ENCODE results near the gene EPYC. TPM values are rescaled to one million over a fixed set of nuclear protein-coding genes. Genes with fewer than 3 reads are reported as not detected.

The EPYC gene
- total RNA-seq, 4 donors from 2014 or later = not detected

DNA sequence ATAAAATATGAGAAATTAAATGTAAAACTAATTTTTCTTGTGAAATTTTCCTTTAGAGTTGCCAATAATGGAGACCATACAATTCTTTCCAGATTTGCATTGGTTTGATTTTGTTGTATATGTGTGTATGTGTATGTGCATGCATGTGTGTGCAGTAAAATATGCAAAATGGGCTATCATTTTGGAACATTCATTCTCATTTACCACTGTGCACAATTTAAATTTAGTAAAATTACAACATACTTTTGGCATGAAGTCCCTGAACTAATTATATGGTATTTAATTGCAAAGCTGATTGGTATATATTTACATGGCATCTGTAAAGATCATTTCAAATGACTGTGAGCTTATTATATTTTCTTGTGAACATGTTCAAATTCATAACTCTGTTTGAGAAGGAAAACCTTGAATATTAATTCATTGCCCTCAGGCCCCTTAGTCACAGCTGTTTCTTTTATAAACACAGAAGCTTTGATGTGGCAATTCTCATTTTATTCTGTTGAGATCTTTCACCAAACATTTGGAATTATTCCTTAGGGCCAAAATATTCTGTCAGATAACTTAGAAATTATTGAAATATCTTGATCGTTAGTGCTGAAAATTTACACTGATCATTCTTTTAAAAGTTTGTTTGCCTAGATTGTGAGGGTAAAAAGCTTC lies 35.5 kb upstream of the EPYC start:
- H3K36me3 ChIP-seq = no peaks in the 10 kb centered on the region
- WGBS, 2 donors (ENCODE audit: low coverage in 1 of 2) = 32 to 38% methylated on average over 1 of the region's 1 CpG
- H3K4me1 ChIP-seq = peaks cover 0 to 14% (median 2%) of the 10 kb centered on the region in 3 donors
- no peak overlapping the region for H3K4me3 ChIP-seq
- H3K27ac ChIP-seq = no peak overlapping the region
- TF ChIP-seq POLR2AphosphoS5 (IDR thresholded peaks at IDR 0.05) = no peak
- no peak for TF ChIP-seq EP300 (IDR thresholded peaks at IDR 0.05)
- TF ChIP-seq, protein P1, sequence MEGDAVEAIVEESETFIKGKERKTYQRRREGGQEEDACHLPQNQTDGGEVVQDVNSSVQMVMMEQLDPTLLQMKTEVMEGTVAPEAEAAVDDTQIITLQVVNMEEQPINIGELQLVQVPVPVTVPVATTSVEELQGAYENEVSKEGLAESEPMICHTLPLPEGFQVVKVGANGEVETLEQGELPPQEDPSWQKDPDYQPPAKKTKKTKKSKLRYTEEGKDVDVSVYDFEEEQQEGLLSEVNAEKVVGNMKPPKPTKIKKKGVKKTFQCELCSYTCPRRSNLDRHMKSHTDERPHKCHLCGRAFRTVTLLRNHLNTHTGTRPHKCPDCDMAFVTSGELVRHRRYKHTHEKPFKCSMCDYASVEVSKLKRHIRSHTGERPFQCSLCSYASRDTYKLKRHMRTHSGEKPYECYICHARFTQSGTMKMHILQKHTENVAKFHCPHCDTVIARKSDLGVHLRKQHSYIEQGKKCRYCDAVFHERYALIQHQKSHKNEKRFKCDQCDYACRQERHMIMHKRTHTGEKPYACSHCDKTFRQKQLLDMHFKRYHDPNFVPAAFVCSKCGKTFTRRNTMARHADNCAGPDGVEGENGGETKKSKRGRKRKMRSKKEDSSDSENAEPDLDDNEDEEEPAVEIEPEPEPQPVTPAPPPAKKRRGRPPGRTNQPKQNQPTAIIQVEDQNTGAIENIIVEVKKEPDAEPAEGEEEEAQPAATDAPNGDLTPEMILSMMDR (IDR thresholded peaks at IDR 0.05) = no peak
- TF ChIP-seq POLR2A (IDR thresholded peaks at IDR 0.05) = no peak
- no peak for ATAC-seq
- no peaks in the 10 kb centered on the region for H3K27me3 ChIP-seq
- H3K9me3 ChIP-seq = no peaks in the 10 kb centered on the region

DNA sequence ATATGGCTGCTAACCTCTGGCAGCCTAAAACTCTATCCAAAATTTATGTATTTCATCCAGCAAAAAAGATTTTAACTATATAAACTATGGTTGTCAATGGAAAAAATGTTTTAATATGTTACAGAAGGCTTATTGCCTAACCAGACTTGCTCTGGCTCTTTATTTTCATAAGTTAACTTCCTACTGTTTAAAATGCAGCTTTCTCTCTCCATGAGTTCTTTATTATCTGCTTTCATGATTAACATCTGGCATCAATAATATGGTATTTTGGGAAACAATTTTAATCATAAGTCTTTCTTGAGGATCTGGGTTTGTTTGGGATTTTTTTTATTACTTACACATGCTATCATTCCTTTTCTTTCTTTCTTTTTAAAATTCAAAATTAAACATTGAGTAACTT lies 32.5 kb upstream of the EPYC start:
- H3K4me1 ChIP-seq = peaks cover 0 to 10% (median 0%) of the 10 kb centered on the region in 3 donors
- H3K27ac ChIP-seq = no peak overlapping the region
- ATAC-seq = no peak
- H3K4me3 ChIP-seq = no peak overlapping the region
- H3K9me3 ChIP-seq = no peaks in the 10 kb centered on the region
- H3K27me3 ChIP-seq = no peaks in the 10 kb centered on the region
- H3K36me3 ChIP-seq = no peaks in the 10 kb centered on the region
- TF ChIP-seq POLR2AphosphoS5 (IDR thresholded peaks at IDR 0.05) = no peak
- no peak for TF ChIP-seq EP300 (IDR thresholded peaks at IDR 0.05)

DNA sequence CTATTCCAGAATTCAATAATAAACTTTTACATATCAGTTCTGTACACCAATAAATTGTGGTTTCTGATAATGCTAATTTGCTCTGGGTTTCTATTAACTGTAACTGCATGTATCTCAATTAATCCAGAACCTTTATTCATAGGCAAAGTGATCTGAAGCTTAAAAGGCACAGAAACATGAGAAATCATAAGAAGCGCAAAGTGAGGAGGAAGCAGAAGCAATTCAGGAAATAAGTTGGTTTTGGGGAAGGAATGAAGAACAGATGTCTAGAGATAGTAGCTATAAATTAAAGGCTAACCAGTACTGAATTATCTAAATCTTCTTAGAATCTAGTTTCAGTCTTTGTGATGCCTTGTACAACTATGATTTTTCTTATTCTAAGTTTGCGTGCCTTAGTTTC lies 28.5 kb upstream of the EPYC start:
- no peaks in the 10 kb centered on the region for H3K27me3 ChIP-seq
- H3K27ac ChIP-seq = no peak overlapping the region
- H3K9me3 ChIP-seq = no peaks in the 10 kb centered on the region
- no peak for TF ChIP-seq EP300 (IDR thresholded peaks at IDR 0.05)
- TF ChIP-seq, protein P1 (IDR thresholded peaks at IDR 0.05) = no peak
- no peak for TF ChIP-seq POLR2A (IDR thresholded peaks at IDR 0.05)
- TF ChIP-seq POLR2AphosphoS5 (IDR thresholded peaks at IDR 0.05) = no peak
- peaks cover 0 to 10% (median 0%) of the 10 kb centered on the region in 3 donors for H3K4me1 ChIP-seq
- WGBS, 2 donors (ENCODE audit: low coverage in 1 of 2) = 60 to 88% methylated on average over 2 of the region's 2 CpGs
- no peak for ATAC-seq
- H3K4me3 ChIP-seq = no peak overlapping the region
- no peaks in the 10 kb centered on the region for H3K36me3 ChIP-seq

DNA sequence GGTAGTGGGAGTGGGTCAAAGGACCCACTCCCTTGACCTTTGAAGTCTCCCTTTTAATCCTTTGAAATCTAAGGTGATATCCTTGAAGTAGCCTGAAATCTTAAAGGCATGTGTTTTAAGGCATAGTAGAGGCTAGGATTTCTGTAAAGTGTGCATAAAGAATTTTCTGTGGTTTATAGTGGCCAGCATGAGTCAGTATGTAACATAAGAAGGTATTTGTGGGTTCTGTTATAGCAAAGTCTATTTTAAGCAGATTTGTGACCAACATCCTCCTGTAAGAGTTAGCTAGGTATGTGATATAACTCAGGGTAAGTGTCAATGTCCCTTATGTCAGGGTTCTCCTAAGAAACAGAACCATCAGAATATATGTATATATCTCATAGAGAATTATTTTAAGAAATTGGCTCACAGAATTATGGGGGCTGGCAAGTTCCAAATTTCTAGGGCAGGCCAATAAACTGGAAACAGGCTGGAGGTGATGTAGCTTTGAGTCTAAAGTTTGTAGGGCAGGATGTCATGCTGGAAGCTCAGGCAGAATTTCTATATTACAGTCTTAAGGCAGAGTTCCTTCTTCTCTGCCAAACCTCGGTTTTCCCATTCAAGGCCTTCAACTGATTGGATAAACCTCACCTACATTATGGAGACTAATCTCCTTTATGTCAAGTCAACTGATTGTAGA lies 18.7 kb upstream of the EPYC start:
- no peak for ATAC-seq
- Histone ChIP-seq H3K27ac (no peak overlapping the region), H3K9me3 (no peaks in the 10 kb centered on the region), H3K4me1 (peaks cover 0 to 14% (median 0%) of the 10 kb centered on the region in 3 donors), H3K36me3 (no peaks in the 10 kb centered on the region), H3K27me3 (no peaks in the 10 kb centered on the region), H3K4me3 (no peak overlapping the region)
- 80% methylated on average over 1 of the region's 1 CpG; no CpG with 5 or more reads in 1 of the 2 donors for WGBS, 2 donors (ENCODE audit: low coverage in 1 of 2)
- TF ChIP-seq, protein P1 (IDR thresholded peaks at IDR 0.05) = no peak
- TF ChIP-seq POLR2AphosphoS5 (IDR thresholded peaks at IDR 0.05) (no peak), EP300 (IDR thresholded peaks at IDR 0.05) (no peak), POLR2A (IDR thresholded peaks at IDR 0.05) (no peak)

DNA sequence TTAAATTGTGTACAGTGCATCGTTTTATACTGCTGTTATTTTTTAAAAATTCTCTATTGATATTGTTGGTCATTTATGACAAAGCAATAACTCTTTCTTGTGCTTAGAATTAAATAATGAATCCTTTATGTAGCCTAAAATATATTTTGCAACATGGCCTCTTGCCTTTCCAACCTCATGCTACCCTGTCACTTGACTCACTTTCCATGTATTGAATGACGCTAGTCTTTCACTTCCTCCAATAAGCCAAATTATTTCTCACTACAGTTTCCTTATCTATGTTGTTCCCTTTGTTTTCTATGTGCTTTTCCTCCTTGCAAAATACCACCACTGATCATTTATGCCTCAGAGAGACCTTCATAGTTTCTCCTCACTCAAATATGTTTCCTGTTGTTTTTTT lies 16.3 kb upstream of the EPYC start:
- H3K4me3 ChIP-seq = no peak overlapping the region
- H3K27me3 ChIP-seq = no peaks in the 10 kb centered on the region
- H3K9me3 ChIP-seq = no peaks in the 10 kb centered on the region
- H3K4me1 ChIP-seq = peaks cover 0 to 14% (median 0%) of the 10 kb centered on the region in 3 donors
- ATAC-seq = no peak
- no peak overlapping the region for H3K27ac ChIP-seq
- TF ChIP-seq EP300 (IDR thresholded peaks at IDR 0.05) (no peak), POLR2A (IDR thresholded peaks at IDR 0.05) (no peak), POLR2AphosphoS5 (IDR thresholded peaks at IDR 0.05) (no peak)
- TF ChIP-seq, protein P1 (IDR thresholded peaks at IDR 0.05) = no peak
- no peaks in the 10 kb centered on the region for H3K36me3 ChIP-seq
- WGBS, 2 donors (ENCODE audit: low coverage in 1 of 2) = 56 to 60% methylated on average over 2 of the region's 2 CpGs

Data from gastroesophageal sphincter (tissue), 4 donors.